HG02759 (cell line): ENCODE measurements around the gene SLC9A5.

Experiments
- ATAC-seq: cut with Tn5 transposase; IDR thresholded peaks from one replicate; pipeline ENCODE4 v1.9.1; 2021; ENCODE audit warnings: mild to moderate bottlenecking, moderate library complexity; ENCODE audit not compliant: unreplicated experiment

The SLC9A5 gene

DNA sequence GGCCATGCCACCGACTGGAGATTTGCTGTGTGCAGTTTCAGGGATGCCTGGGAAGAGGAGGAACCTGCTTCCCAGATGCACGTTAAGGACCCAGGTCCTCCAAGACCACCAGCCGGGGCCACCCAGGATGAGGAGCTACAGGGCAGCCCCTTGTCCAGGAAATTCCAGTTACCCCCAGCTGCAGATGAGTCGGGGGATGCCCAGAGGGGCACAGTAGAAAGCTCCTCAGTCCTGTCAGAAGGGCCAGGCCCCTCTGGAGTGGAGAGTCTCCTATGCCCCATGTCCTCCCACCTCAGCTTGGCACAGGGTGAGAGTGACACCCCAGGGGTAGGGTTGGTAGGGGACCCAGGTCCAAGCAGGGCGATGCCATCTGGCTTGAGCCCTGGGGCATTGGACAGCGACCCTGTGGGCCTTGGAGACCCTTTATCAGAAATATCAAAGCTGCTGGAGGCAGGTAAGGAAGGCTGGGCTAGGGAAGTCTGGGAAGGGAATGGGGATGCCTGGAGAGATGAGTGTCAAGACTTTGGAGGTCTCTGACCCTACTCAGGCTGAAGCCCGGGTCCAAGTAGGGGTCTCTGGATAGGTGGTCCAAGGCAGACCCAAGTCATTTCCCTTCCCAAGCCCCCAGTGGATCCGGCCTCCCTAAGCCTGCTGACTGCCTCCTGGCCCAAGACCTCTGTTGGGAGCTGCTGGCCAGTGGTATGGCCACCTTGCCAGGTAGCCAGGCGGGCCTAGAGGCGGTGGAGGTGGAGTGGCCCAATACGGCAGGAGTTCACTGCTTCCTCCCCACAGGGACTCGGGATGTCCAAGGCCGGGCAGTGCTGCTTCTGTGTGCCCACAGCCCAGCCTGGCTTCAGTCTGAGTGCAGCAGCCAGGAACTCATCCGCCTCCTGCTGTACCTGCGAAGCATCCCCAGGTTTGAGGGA is 31.6 kb downstream of the SLC9A5 start:
- ATAC-seq, result no peak

DNA sequence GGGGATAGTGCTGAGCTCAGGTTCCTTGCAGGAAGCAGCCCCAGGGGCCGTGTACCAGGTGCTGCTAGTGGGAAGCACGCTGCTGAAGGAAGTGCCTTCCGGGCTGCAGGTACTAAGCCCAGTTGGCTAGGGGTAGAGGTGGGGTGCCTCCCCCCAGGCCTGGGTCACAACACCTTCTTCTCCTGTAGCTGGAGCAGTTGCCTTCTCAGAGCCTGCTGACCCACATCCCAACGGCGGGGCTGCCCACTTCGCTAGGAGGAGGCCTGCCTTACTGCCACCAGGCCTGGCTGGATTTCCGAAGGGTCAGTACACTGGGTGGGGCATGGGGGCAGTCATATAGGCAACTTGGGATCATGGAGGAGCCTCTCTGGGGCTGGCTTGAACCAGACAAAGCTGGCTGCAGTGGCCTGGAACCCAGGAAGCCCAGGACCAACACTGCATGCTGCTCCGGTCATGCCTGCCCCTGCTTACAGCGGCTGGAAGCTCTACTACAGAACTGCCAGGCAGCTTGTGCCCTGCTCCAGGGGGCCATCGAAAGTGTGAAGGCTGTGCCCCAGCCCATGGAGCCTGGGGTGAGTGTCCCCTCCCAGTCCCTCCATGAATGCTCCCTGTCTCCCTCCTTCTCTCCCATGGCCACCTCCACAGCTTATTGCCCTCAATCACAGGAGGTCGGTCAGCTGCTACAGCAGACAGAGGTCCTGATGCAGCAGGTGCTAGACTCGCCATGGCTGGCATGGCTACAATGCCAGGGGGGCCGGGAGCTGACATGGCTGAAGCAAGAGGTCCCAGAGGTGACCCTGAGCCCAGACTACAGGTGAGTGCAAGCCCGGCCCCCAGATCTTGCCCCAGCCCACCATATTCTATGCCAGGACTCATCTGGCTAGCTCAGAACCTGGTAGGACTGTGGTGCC is 33.0 kb downstream of the SLC9A5 start:
- ATAC-seq, result no peak

DNA sequence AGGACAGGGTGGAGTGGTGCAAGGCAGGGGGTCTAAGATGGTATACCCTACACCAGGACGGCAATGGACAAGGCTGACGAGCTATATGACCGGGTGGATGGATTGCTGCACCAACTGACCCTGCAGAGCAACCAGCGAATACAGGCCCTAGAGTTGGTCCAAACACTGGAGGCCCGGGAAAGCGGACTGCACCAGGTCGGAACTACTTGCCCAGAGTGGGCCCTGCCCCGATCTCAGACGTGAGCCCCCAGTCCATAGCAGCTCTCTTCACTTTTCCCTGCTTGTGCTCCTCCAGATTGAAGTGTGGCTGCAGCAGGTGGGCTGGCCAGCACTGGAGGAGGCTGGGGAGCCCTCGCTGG is 33.6 kb downstream of the SLC9A5 start:
- ATAC-seq, result no peak

DNA sequence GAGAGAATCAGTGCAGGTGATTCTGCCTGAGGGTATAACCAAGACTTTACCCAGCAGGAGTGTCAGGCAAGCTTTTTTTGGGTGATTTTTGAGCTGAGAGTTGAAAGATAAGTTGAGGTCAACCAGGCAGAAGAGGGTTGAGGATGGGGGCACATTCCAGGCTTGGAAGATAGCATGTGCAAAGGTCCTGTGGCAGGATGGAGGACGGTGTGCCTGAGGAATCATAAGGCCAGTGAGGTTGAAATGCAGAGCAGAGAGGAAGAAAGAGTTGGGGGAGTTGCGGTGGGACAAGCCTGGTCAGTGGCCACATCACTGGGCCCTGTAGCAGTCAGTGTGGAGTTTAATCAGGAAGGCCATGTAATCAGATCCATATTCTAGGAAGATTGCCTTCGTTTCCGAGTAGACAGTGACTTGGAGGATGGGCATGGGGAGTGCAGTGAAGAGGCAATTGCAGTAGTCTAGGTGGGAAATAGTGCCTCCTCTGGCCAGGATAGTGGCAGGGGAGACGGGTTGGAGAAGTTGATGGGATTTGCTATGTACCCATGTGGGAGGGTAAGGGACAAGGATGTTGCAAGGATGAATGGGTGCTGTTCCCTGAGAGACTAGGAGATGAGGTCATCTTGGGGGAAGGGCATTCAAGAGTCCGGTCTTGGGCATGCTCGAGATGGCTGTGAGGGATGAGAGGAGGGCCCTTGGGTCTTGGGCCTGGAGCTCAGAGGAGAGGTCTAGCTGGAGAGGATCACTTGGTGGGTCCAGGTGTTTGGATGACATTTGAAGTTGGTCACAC is 34.5 kb downstream of the SLC9A5 start:
- ATAC-seq, result no peak

DNA sequence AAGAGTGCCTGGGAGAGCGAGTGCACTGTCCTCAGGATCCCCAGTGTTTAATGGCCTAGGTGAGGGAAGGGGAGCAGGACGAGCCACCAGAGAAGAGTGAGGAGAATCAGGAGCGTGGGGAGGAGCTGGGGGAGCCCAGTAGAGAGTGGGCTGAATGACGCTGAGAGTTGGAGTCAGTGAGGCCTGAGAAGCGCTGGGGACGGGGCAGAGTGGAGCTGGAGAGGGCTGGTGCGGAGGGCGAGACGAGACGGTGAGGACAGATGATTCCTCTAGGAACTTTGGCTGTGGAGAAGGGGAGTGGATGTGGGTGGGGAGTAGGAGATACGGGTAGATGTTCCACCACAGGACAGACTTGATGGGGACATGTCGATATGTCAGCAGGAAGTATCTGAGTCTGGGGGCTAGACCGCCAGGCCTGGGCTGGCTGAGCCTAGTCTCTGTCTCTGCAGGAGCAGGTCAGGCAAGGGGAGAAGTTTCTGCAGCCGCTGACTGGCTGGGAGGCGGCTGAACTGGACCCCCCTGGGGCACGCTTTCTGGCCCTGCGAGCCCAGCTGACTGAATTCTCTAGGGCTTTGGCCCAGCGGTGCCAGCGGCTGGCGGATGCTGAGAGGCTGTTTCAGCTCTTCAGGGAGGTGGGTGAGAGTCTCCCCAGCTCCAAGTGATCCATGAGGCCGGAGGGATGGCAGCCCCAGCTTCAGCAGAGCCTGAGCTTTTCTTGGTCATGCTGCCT is 35.2 kb downstream of the SLC9A5 start:
- no peak for ATAC-seq

DNA sequence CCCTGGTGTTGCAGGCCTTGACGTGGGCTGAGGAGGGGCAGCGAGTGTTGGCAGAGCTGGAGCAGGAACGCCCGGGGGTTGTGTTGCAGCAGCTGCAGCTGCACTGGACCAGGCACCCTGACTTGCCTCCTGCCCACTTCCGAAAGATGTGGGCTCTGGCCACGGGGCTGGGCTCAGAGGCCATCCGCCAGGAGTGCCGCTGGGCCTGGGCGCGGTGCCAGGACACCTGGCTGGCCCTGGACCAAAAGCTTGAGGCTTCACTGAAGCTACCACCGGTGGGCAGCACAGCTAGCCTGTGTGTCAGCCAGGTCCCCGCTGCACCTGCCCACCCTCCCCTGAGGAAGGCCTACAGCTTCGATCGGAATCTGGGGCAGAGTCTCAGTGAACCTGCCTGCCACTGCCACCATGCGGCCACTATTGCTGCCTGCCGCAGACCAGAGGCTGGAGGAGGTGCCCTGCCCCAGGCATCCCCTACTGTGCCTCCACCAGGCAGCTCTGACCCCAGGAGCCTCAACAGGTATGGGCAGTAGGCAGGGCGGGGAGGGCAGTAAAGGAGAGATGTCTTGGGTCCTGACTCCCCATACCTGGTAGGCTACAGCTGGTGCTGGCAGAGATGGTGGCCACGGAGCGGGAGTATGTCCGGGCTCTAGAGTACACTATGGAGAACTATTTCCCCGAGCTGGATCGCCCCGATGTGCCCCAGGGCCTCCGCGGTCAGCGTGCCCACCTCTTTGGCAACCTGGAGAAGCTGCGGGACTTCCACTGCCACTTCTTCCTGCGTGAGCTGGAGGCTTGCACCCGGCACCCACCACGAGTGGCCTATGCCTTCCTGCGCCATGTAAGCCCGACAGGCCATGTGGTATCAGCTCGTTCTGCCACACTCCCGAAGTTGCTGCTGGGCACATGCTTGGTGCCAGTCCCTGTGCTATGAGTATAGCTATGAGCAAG is 36.2 kb downstream of the SLC9A5 start:
- no peak for ATAC-seq

DNA sequence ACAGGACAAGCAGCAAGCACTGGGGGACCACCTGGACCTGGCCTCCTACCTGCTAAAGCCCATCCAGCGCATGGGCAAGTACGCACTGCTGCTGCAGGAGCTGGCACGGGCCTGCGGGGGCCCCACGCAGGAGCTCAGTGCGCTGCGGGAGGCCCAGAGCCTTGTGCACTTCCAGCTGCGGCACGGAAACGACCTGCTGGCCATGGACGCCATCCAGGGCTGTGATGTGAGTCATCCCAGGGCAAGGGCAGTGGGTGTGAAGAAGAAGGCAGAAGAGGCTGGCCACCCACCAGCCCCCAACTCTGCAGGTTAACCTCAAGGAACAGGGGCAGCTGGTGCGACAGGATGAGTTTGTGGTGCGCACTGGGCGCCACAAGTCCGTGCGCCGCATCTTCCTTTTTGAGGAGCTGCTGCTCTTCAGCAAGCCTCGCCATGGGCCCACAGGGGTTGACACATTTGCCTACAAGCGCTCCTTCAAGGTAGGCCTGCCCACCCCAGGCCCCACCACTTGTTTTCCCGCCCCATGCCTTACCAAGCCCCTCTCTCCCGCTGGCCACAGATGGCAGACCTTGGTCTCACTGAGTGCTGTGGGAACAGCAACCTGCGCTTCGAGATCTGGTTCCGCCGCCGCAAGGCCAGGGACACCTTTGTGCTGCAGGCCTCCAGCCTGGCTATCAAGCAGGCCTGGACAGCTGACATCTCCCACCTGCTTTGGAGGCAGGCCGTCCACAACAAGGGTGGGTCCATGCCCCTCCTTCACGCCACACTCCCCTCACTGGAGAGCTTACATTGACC is 37.9 kb downstream of the SLC9A5 start:
- no peak for ATAC-seq

DNA sequence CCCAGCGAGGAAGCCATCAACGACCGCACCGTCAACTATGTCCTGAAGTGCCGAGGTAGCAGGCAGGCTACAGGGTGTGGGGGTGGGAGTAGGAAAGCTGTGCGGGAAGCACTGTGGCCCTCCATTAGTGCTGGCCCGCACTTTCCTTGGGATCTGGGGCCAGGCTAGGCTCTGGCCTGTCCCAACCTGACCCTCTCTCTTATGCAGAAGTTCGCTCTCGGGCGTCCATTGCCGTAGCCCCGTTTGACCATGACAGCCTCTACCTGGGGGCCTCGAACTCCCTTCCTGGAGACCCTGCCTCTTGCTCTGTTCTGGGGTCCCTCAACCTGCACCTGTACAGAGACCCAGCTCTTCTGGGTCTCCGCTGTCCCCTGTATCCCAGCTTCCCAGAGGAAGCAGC is 39.2 kb downstream of the SLC9A5 start:
- ATAC-seq, result no peak

DNA sequence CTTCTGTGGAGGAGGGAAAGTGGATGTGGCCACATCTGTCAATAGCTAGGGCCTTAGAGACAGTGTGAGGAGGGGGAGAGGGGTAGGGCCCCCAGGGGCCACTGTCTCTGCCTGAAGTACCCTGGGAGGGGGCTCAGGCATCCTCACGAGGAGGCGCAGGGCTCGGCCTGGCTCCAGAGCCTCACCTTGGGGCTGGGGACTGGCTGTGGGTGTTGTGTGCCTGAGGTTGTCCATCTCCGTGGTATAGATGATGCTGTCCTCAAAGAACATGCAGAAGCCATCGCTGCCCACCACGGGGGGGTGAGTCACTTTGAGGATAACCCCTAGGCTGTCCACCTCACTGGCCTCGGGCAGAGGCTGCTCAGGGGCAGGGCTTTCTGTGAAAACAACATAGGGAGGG is 42.7 kb downstream of the SLC9A5 start:
- no peak for ATAC-seq

DNA sequence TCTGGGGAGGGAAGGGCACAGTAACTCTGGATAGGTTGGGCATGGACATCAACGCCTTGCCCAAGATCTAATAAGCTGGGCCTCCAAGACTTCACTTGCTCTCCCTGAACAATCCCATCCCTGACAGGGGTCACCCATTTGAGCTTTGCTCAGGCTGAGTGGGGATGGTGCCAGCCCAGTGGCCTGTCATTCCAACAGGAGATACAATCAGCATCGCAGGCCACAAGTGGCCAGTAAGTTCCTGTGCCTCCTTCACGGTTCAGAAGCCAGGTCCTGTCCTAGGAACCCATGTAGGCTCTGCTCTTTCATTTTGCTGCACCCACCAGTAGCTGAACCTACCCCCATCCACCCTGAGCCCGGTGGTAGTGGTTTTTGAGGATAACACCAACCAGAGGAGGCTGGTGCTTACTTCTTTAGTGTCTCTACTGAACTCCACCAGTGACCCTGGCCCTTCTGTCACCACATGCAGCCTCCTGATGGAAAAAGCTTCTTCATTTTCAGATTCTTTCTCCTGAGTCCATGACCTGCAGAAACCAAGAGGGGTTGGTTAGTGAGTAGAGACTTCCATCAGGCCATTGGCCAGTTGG is 45.5 kb downstream of the SLC9A5 start:
- no peak for ATAC-seq

DNA sequence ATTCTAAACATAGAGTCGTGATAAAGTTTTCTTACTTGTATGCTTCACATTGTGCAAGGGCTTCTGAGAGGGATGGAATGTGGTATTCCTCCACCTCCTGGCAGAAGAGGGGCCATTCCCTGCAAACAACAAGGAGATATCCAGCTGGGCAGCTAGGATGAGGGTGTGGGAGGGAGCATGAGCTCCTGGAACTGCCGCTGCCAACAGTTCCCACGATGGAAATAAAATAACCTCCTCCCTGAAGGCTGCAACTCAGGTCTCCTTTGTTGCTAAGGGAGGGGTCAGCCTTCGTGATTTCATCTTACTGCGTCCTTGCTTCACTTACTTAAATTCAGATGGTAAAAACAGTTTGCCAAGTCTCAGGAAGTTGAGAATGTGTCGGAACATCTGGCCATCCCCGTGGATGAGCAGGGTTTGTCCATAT is 46.2 kb downstream of the SLC9A5 start:
- ATAC-seq, result no peak

DNA sequence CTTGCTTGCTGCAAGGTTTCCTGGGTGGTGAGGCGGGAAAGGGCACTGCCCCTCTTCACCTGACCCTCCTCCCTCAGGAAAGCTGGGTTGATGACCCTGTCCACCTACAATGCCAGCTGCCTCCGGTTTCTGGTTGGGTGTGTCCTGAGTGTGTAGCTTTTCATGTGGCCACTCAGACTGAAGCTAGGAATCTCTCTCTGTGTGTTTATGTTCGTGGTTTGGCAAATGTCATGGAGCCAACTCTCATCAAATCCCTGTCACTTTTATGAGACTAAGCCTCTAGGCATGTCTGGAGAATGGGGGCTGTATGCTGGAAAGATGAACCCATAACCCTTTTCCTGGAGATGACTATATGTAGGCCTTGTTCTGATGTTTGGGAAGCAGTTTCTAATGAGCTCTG is 47.6 kb downstream of the SLC9A5 start:
- no peak for ATAC-seq

DNA sequence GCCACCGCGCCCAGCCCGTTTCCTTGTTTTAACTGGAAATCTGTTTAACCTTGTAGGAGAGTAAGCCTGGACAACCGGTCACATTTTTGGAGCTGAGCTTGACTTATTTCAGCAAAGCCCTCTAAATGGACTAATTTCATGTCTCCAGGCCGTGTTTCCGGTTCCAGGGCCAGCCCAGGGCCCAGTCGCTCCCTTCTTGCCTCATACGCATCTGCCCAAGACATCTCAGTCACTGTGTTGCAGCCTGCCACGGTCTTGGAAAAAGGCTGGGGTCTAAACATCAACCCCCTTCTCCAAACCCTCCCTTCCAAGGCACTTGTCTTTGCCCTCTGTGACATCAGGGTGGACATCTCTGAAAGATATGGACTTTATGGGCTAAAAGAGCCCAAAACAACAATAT is 49.5 kb downstream of the SLC9A5 start:
- ATAC-seq, result no peak

DNA sequence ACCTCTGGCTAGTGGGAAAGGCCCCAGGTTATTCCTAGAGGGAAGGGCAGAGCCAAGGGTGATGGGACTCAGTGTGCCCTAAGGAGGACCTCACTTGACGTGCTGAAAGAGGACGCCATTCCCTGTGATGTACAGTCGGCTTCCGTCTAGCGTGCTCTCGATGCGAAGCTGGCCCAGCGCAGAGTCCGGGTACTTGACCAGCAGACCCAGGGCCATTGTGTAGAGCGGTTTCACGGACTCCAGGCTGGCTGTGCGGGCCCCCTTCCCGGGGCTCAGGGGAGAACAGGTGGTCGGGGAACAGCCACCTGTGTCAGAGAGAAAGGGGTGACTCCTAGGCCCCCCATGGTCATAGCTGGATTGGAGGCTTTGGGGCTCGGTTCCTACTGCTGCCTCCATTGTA is 50.5 kb downstream of the SLC9A5 start:
- no peak for ATAC-seq

DNA sequence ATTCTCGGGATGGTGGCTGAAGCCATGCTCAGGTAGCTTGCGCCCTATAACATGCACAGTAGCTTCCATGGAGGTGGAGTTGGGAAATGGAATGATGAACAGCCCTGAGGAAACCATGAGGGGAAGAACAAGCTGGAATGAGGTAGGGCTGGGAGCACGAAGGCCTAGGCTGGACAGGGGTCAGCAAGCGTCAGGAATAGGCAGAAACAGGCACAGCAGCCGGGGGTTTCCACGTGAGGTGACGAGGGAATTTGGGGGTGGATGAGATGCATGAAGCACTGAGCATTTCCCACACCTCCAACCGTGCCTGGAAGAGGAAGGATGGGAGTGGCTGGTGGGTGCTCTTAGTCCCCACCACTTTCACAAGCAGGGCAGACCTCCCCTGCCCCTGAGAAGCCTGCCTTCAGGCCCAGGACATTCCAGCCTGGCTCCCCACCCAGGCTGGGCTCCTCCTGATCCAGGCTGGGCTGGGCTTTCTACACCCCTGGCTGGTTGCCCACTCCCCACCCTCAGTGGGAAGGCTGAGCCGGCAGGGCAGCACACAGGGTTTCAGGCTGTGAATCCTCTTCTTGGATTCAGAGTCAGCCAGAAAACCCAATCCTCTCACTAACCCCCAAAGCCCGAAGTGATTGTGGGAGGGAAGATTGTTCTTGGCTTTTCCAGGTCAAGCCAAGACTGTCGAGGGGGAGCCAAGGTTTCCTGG is 52.5 kb downstream of the SLC9A5 start:
- no peak for ATAC-seq

DNA sequence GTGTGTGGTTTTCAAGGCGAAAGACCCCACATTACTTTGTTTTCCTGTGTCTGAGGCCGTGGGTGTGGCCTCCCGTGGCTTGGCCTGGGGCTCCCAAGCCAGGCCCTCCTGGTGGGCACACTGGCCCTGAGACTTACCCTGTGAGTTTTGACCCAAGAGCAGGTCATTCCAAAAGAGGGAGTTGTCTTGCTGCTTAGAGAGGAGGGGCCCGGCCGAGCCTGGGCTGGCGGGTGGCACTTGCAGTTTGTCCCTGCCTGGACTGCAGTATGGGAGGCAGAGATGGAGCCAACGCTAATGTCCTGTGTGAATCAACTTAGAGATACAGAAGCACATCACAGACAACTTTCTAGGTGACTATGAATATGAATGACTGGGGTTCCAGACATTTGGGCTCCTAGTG is 53.3 kb downstream of the SLC9A5 start:
- ATAC-seq, result no peak

DNA sequence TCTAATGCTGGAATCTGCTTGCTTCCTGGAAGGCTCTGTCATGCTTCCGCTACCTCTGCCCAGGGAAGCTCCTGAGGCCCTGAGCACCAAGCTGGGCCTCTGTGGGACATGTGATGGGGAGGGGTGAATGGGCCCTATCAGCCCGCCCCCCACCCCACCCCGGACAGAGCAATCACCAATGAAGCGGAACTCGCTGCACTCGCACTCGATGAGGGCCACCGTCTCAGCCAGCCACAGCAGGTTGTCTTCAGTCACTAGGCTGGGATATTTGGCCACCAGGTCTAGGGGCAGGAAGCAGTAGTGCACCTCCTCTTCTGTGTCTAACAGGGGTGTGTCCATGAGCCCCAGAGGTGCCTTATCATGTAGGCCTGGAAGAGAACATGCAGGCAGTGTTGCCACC is 54.2 kb downstream of the SLC9A5 start:
- no peak for ATAC-seq

DNA sequence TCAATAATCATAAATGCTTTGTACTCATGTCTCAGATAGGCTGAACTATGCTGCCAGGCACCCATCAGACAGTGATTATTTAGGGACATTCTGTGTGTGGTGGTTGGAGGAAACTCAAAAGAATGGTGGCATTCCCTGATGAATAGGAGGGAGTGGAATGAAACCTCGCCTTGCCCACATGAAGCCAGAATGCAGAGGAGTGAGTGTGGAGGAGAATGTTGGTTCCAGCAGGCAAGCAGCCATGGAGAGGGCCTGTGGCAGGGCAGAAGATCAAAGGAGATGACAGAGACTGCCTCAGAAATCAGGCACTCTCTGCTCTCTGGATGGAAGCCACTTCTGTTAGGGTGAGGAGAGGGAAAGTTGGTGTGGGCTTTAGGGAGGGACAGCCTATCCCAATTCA is 55.2 kb downstream of the SLC9A5 start:
- no peak for ATAC-seq
